MM.1S (cell line): ENCODE measurements around the gene OPA3.

Experiments used
- DNase-seq: peaks from one replicate; pipeline ENCODE4 v3.0.0-alpha.2; 2015
- H2AFZ ChIP-seq: fragments of 300-600 bp; sonication (generic); 2 replicates; pipeline ENCODE4 v1.6.0; 2016; ENCODE audit warnings: antibody characterized with exemption, low read length
- H3F3A ChIP-seq: fragments of 300-600 bp; sonication (generic); 2 replicates; pipeline ENCODE4 v1.6.1; 2016; ENCODE audit warnings: mild to moderate bottlenecking, antibody characterized with exemption, low read length, moderate library complexity, mixed read lengths; ENCODE audit not compliant: insufficient read depth
- H3K27ac ChIP-seq: fragments of 300-600 bp; sonication (generic); 2 replicates; pipeline ENCODE4 v1.5.1; 2016; ENCODE audit warnings: mild to moderate bottlenecking, low read length
- H3K27me3 ChIP-seq: fragments of 300-600 bp; sonication (generic); replicated peaks from 2 replicates; pipeline ENCODE4 v1.6.0; 2016; ENCODE audit warnings: low read length; ENCODE audit not compliant: insufficient read depth
- H3K36me3 ChIP-seq: fragments of 300-600 bp; sonication (generic); replicated peaks from 2 replicates; pipeline ENCODE4 v1.6.1; 2016; ENCODE audit warnings: mild to moderate bottlenecking, low read length, mixed read lengths; ENCODE audit not compliant: insufficient read depth
- H3K4me1 ChIP-seq: fragments of 300-600 bp; sonication (generic); 2 replicates; pipeline ENCODE4 v1.6.1; 2016; ENCODE audit warnings: low read length, mixed read lengths
- H3K4me2 ChIP-seq: fragments of 300-600 bp; sonication (generic); 2 replicates; pipeline ENCODE4 v1.6.0; 2016; ENCODE audit warnings: low read depth, low read length
- H3K4me3 ChIP-seq: fragments of 300-600 bp; sonication (generic); 2 replicates; pipeline ENCODE4 v1.5.1; 2016; ENCODE audit warnings: low read length, mixed read lengths
- H3K79me2 ChIP-seq: fragments of 300-600 bp; sonication (generic); 2 replicates; pipeline ENCODE4 v1.6.1; 2016; ENCODE audit warnings: mixed run types, low read length, mixed read lengths
- H3K9ac ChIP-seq: fragments of 300-600 bp; sonication (generic); 2 replicates; pipeline ENCODE4 v1.6.1; 2016; ENCODE audit warnings: low read length, mixed read lengths
- H3K9me2 ChIP-seq: fragments of 300-600 bp; sonication (generic); replicated peaks from 2 replicates; pipeline ENCODE4 v1.6.1; 2016; ENCODE audit warnings: mild to moderate bottlenecking, low read length, mixed read lengths; ENCODE audit not compliant: insufficient read depth
- H3K9me3 ChIP-seq: fragments of 300-600 bp; sonication (generic); replicated peaks from 2 replicates; pipeline ENCODE4 v1.6.1; 2016; ENCODE audit warnings: mild to moderate bottlenecking, low read length, mixed read lengths; ENCODE audit not compliant: insufficient read depth
- H4K20me1 ChIP-seq: fragments of 300-600 bp; sonication (generic); 2 replicates; pipeline ENCODE4 v1.6.1; 2016; ENCODE audit warnings: mild to moderate bottlenecking, low read length, moderate library complexity, mixed read lengths; ENCODE audit not compliant: insufficient read depth
- CTCF ChIP-seq: fragments of 300-600 bp; sonication (generic); IDR thresholded peaks from 2 replicates; pipeline ENCODE4 v1.5.1; 2016; ENCODE audit warnings: antibody characterized with exemption, low read length, mixed read lengths
- EZH2 ChIP-seq: fragments of 300-600 bp; sonication (generic); optimal IDR thresholded peaks from 2 replicates; pipeline ENCODE3; 2017; ENCODE audit warnings: low read depth, mild to moderate bottlenecking, antibody characterized with exemption, low read length, mixed read lengths
- EZH2phosphoT487 ChIP-seq: fragments of 300-600 bp; sonication (generic); IDR thresholded peaks from 2 replicates; pipeline ENCODE4 v1.6.1; 2018; ENCODE audit warnings: antibody characterized with exemption, low read length

Gene OPA3

DNA sequence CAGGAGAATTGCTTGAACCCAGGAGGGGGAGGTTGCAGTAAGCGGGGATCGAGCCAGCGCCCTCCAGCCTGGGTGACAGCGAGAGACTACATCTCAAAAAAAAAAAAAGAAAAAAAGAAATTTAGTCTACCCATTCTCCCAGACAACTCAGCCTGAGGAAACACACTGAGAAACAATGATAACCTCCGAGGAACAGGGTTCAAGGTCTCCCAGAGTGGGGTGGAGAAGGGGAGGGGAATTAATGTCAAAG is 78.7 kb downstream of the OPA3 start:
- Histone ChIP-seq H4K20me1 (no peaks in the 10 kb centered on the region), H3K27ac (peak overlapping the region; percentile 65; the same call in 1 of the 2 replicates), H2AFZ (peak overlapping the region; percentile 56), H3K36me3 (no peaks in the 10 kb centered on the region), H3F3A (peaks cover 4% of the 10 kb centered on the region), H3K9me2 (no peaks in the 10 kb centered on the region), H3K9ac (peak overlapping the region; percentile 76; the same call in 1 of the 2 replicates), H3K4me1 (peaks cover 4% of the 10 kb centered on the region), H3K4me3 (peak overlapping the region; percentile 86), H3K4me2 (peak overlapping the region; percentile 98), H3K79me2 (peaks cover 35% of the 10 kb centered on the region), H3K27me3 (no peaks in the 10 kb centered on the region), H3K9me3 (no peaks in the 10 kb centered on the region)
- no peak for TF ChIP-seq EZH2phosphoT487
- no peak for TF ChIP-seq CTCF
- no peak for TF ChIP-seq EZH2
- DNase-seq, result no peak

DNA sequence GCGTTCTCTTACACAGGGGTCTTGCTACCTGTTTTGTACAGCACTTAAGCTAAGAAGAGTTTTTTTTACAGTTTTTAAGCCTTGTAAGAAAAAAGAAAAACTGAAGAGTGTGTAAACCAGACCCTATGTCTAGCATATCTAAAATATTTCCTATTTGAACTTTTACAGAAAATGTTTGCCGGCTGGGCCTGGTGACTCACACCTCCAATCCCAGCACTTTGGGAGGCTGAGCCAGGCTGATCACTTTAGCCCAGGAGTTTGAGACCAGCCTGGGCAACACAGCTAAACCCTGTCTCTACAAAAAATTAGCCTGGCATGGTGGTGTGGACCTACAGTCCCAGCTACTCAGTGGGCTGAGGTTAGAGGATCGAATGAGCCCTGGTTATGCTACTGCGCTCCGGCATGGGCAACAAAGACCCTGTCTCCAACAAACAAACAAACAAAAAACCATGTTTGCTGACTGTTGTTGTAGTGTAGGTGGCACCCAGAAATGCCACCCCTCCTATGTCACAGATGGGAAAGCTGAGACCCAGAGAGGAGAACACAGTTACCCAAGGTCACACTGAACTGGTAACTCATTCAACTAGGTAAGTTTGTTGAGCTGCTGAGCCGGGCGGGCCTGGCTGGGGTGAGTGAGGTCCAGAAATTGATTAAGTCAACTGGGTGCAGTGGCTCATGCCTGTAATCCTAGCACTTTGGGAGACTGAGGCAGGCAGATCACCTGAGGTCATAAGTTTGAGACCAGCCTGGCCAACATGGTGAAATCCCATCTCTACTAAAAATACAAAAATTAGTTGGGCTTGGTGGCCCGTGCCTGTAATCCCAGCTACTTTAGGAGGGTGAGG is 79.2 kb downstream of the OPA3 start:
- peaks cover 4% of the 10 kb centered on the region for H3F3A ChIP-seq
- no peak for DNase-seq
- H3K4me3 ChIP-seq, result no peak overlapping the region
- no peaks in the 10 kb centered on the region for H3K27me3 ChIP-seq
- H3K4me2 ChIP-seq, result peak overlapping the region; percentile 98; the same call in 1 of the 2 replicates
- H2AFZ ChIP-seq, result no peak overlapping the region
- H3K9ac ChIP-seq, result no peak overlapping the region
- no peaks in the 10 kb centered on the region for H3K36me3 ChIP-seq
- H3K9me2 ChIP-seq, result no peaks in the 10 kb centered on the region
- H3K4me1 ChIP-seq, result peaks cover 4% of the 10 kb centered on the region
- H3K27ac ChIP-seq, result no peak overlapping the region
- TF ChIP-seq EZH2phosphoT487, result no peak
- no peak for TF ChIP-seq EZH2
- TF ChIP-seq CTCF, result no peak
- H3K9me3 ChIP-seq, result no peaks in the 10 kb centered on the region
- peaks cover 30% of the 10 kb centered on the region for H3K79me2 ChIP-seq
- H4K20me1 ChIP-seq, result no peaks in the 10 kb centered on the region

DNA sequence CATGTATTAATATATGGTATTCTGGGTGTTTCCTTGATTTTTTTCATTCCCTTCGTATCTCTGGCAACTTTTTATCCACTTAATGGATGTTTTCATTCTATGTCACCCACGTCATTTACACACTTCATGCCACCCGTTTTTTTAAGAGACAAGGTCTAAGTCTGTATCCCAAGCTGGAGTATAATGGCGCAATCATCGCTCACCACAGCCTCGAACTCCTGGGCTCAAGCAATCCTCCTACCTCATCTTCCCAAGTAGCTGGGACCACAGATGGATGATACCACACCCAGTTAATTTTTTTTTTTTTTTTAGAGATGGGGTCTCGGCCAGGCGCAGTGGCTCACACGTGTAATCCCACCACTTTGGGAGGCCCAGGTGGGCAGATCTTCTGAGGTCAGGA is 80.7 kb downstream of the OPA3 start:
- Histone ChIP-seq H3K4me1 (no peaks in the 10 kb centered on the region), H3K27me3 (peaks cover 10% of the 10 kb centered on the region), H3K9me3 (no peaks in the 10 kb centered on the region), H3K79me2 (peaks cover 16% of the 10 kb centered on the region), H3K9ac (no peak overlapping the region), H4K20me1 (no peaks in the 10 kb centered on the region), H3K4me3 (no peak overlapping the region), H3K36me3 (no peaks in the 10 kb centered on the region), H3K27ac (no peak overlapping the region), H3K9me2 (no peaks in the 10 kb centered on the region), H3K4me2 (no peak overlapping the region), H2AFZ (no peak overlapping the region), H3F3A (peaks cover 3% of the 10 kb centered on the region)
- TF ChIP-seq EZH2phosphoT487 (no peak), EZH2 (no peak), CTCF (no peak)
- DNase-seq, result no peak
